8988T (cell line): Measurements from ENCODE around the gene LRRC3.
A peak's percentile ranks its signal among the peaks of the same experiment; 100 is the strongest.
"Not testable (repeated sequence)": the region's sequence is repeated elsewhere in the genome, so short reads cannot be mapped to it uniquely, and the experiment has no call there.

ENCODE experiments used
- DNase-seq: peaks from one replicate; pipeline ENCODE4 v3.0.0; 2011

LRRC3 gene

GRCh38 chr21:44454747-44455523 is at the start of gene LRRC3:
LRRC3 (plus strand) TSS chr21:44455510; CDS start chr21:44456645, 1,135 bp downstream.
- DNase-seq: peak; percentile 87

GRCh38 chr21:44405948-44406872 is 49.1 kb upstream of the LRRC3 start:
- peak; percentile 38 for DNase-seq

GRCh38 chr21:44406953-44407352 is 48.4 kb upstream of the LRRC3 start:
- no peak for DNase-seq

GRCh38 chr21:44407493-44407892 is 47.8 kb upstream of the LRRC3 start:
- DNase-seq: no peak

- DNase-seq: no peak
These were observed 47.1 kb upstream of the LRRC3 start for GRCh38 chr21:44408226-44408625.

GRCh38 chr21:44413566-44414290 is 41.6 kb upstream of the LRRC3 start:
- no peak for DNase-seq

- no peak for DNase-seq
These were observed 40.8 kb upstream of the LRRC3 start for GRCh38 chr21:44414291-44415072.

- no peak for DNase-seq
These were observed 40.0 kb upstream of the LRRC3 start for GRCh38 chr21:44415073-44416025.

GRCh38 chr21:44416193-44416592 is 39.1 kb upstream of the LRRC3 start:
- no peak for DNase-seq

- not testable (repeated sequence) for DNase-seq
These were observed 37.6 kb upstream of the LRRC3 start for GRCh38 chr21:44417621-44418107.

GRCh38 chr21:44418108-44418875 is 37.0 kb upstream of the LRRC3 start:
- DNase-seq: no peak

- DNase-seq: no peak
These were observed 36.5 kb upstream of the LRRC3 start for GRCh38 chr21:44418876-44419230.

GRCh38 chr21:44419679-44420078 is 35.6 kb upstream of the LRRC3 start:
- no peak for DNase-seq

GRCh38 chr21:44420416-44421205 is 34.7 kb upstream of the LRRC3 start:
- DNase-seq: no peak

- DNase-seq: no peak
These were observed 33.1 kb upstream of the LRRC3 start for GRCh38 chr21:44421901-44422840.

- no peak for DNase-seq
These were observed 31.9 kb upstream of the LRRC3 start for GRCh38 chr21:44423312-44423821.

- no peak for DNase-seq
These were observed 31.2 kb upstream of the LRRC3 start for GRCh38 chr21:44423941-44424607.
